IMR-90 (cell line): ENCODE measurements around the gene EIF2B5.

Source experiments
- MXI1 ChIP-seq: IDR thresholded peaks from 2 replicates; pipeline ENCODE4 v1.6.1; 2012; ENCODE audit warnings: low read depth, mild to moderate bottlenecking, low read length, moderate library complexity, borderline replicate concordance
- POLR2A ChIP-seq: IDR thresholded peaks from 2 replicates; pipeline ENCODE4 v1.6.1; 2012; ENCODE audit warnings: mild to moderate bottlenecking, low read depth, low read length
- RFX5 ChIP-seq: IDR thresholded peaks from 2 replicates; pipeline ENCODE4 v1.8.0; 2012; ENCODE audit warnings: low read depth, mild to moderate bottlenecking, low read length, moderate library complexity
- TF ChIP-seq, protein P1 (sequence below): conservative IDR thresholded peaks from 2 replicates; pipeline ENCODE4 v1.5.1; 2012; ENCODE audit warnings: mild to moderate bottlenecking, low read depth, low read length, improper control_type of control experiment

DNA sequence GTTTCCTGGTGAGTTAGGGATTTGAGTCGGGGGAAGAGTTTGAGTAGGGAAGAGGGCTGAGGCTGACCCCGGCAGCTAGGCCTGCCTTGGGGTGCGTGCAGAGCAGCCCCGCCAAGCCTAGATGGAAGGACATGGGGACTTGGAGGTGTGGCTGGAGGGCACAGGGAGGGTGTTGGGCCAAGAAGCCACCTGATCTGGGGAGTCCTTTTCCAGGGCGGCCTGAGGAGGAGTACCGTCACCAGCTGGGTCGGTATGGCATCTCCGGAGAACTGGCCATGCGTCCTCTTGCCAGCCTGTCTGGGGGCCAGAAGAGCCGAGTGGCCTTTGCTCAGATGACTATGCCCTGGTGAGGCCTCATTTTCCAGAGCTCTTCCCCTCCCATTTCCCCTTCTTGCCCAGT is 57.7 kb downstream of the EIF2B5 start:
- TF ChIP-seq POLR2A (no peak), RFX5 (no peak), MXI1 (no peak)
- TF ChIP-seq, protein P1, sequence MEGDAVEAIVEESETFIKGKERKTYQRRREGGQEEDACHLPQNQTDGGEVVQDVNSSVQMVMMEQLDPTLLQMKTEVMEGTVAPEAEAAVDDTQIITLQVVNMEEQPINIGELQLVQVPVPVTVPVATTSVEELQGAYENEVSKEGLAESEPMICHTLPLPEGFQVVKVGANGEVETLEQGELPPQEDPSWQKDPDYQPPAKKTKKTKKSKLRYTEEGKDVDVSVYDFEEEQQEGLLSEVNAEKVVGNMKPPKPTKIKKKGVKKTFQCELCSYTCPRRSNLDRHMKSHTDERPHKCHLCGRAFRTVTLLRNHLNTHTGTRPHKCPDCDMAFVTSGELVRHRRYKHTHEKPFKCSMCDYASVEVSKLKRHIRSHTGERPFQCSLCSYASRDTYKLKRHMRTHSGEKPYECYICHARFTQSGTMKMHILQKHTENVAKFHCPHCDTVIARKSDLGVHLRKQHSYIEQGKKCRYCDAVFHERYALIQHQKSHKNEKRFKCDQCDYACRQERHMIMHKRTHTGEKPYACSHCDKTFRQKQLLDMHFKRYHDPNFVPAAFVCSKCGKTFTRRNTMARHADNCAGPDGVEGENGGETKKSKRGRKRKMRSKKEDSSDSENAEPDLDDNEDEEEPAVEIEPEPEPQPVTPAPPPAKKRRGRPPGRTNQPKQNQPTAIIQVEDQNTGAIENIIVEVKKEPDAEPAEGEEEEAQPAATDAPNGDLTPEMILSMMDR: no peak
